Purkinje cell (primary cell): Measurements from ENCODE around the gene CLEC5A. TPM values are rescaled to one million over a fixed set of nuclear protein-coding genes. Genes with fewer than 3 reads are reported as not detected.

Experiments
- polyA plus RNA-seq: library from polyadenylated mRNA; unstranded; fragments of >200 nt; fragmentation: Nextera tagmentation; gene quantifications from 2 replicates; pipeline ENCODE4 v1.2.1, GENCODE V29; 2014

The CLEC5A gene
- not detected in 2 replicates for polyA plus RNA-seq

GRCh38 chr7:141946796-141947195 lies at the start of gene CLEC5A:
Gene CLEC5A (minus strand): TSS chr7:141946974. CDS start chr7:141946292, 682 bp downstream.

GRCh38 chr7:141973673-141974072 lies 26.9 kb upstream of the CLEC5A start, which contains the start of gene TAS2R38:
Gene TAS2R38 (minus strand): TSS chr7:141973773. CDS start chr7:141973689, 84 bp downstream.

GRCh38 chr7:141916099-141916498 lies 30.7 kb downstream of the CLEC5A start, which contains the start of gene OR9A4:
Gene OR9A4 (plus strand): TSS chr7:141916399. CDS start chr7:141918876, 2,477 bp downstream.

Other genes starting within 250 kb of the CLEC5A start
- gene DENND11, start 244.8 kb downstream of the CLEC5A start, polyA plus RNA-seq = 4.3 and 6.8 TPM in 2 replicates
- not detected in 2 replicates for gene WEE2, start 238.6 kb downstream of the CLEC5A start, polyA plus RNA-seq
- 408 and 438 TPM in 2 replicates for gene SSBP1, start 208.6 kb downstream of the CLEC5A start, polyA plus RNA-seq
- not detected in 2 replicates for gene TAS2R3, start 182.9 kb downstream of the CLEC5A start, polyA plus RNA-seq
- 1.1 TPM in 1 of 2 replicates, not detected in the other for gene TAS2R4, start 170.3 kb downstream of the CLEC5A start, polyA plus RNA-seq
- not detected in 2 replicates for gene TAS2R5, start 156.8 kb downstream of the CLEC5A start, polyA plus RNA-seq
- 0.39 and 1.6 TPM in 2 replicates for gene PRSS37, start 105.5 kb downstream of the CLEC5A start, polyA plus RNA-seq
- not detected in 2 replicates for gene OR9A4, start 30.6 kb downstream of the CLEC5A start, polyA plus RNA-seq
- not detected in 2 replicates for gene TAS2R38, start 26.8 kb upstream of the CLEC5A start, polyA plus RNA-seq
- 0.04 TPM in 1 of 2 replicates, not detected in the other for gene MGAM, start 48.9 kb upstream of the CLEC5A start, polyA plus RNA-seq
- gene MGAM2, start 164.7 kb upstream of the CLEC5A start, polyA plus RNA-seq = not detected in 2 replicates